MM.1S (cell line): ENCODE data around the gene RUFY2.
A peak's percentile ranks its signal among the peaks of the same experiment; 100 is the strongest.

ENCODE experiments used
- CTCF ChIP-seq: fragments of 300-600 bp; sonication (generic); IDR thresholded peaks from 2 replicates; pipeline ENCODE4 v1.5.1; 2016; ENCODE audit warnings: antibody characterized with exemption, low read length, mixed read lengths
- EZH2 ChIP-seq: fragments of 300-600 bp; sonication (generic); optimal IDR thresholded peaks from 2 replicates; pipeline ENCODE3; 2017; ENCODE audit warnings: low read depth, mild to moderate bottlenecking, antibody characterized with exemption, low read length, mixed read lengths
- EZH2phosphoT487 ChIP-seq: fragments of 300-600 bp; sonication (generic); IDR thresholded peaks from 2 replicates; pipeline ENCODE4 v1.6.1; 2018; ENCODE audit warnings: antibody characterized with exemption, low read length

GRCh38 chr10:68406815-68407548 lies at the start of gene RUFY2:
- peak; percentile 29 for TF ChIP-seq CTCF
- TF ChIP-seq EZH2 = no peak
- no peak for TF ChIP-seq EZH2phosphoT487
